Measurements from ENCODE around the gene CAMP. TPM values are rescaled to one million over a fixed set of nuclear protein-coding genes. Genes with fewer than 3 reads are reported as not detected.
A peak's percentile ranks its signal among the peaks of the same experiment; 100 is the strongest.

The CAMP gene, protein sequence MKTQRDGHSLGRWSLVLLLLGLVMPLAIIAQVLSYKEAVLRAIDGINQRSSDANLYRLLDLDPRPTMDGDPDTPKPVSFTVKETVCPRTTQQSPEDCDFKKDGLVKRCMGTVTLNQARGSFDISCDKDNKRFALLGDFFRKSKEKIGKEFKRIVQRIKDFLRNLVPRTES
- total RNA-seq, result 1 to 10 TPM; 1.3 to 1.9 TPM
- 1 to 10 TPM; 1.5 to 5.5 TPM for polyA plus RNA-seq
- long read RNA-seq, donor 1, result 0 reads
- long read RNA-seq, donor 2, partial matches to known transcripts, result 0 of 1 reads
- long read RNA-seq, donor 2, other reads (novel, unspliced or antisense), result 0 of 1 reads
- long read RNA-seq, donor 3, partial matches to known transcripts, result 0 of 1 reads
- long read RNA-seq, donor 3, other reads (novel, unspliced or antisense), result 0 of 1 reads
- long read RNA-seq, donor 4, transcript CAMP-201 (4 exons, 745 nt), result major isoform, 5 of 5 reads
- long read RNA-seq, donor 4, partial matches to known transcripts, result 0 of 5 reads
- long read RNA-seq, donor 4, other reads (novel, unspliced or antisense), result 0 of 5 reads
- long read RNA-seq, donor 5, partial matches to known transcripts, result 0 of 3 reads
- long read RNA-seq, donor 5, other reads (novel, unspliced or antisense), result 0 of 3 reads

DNA sequence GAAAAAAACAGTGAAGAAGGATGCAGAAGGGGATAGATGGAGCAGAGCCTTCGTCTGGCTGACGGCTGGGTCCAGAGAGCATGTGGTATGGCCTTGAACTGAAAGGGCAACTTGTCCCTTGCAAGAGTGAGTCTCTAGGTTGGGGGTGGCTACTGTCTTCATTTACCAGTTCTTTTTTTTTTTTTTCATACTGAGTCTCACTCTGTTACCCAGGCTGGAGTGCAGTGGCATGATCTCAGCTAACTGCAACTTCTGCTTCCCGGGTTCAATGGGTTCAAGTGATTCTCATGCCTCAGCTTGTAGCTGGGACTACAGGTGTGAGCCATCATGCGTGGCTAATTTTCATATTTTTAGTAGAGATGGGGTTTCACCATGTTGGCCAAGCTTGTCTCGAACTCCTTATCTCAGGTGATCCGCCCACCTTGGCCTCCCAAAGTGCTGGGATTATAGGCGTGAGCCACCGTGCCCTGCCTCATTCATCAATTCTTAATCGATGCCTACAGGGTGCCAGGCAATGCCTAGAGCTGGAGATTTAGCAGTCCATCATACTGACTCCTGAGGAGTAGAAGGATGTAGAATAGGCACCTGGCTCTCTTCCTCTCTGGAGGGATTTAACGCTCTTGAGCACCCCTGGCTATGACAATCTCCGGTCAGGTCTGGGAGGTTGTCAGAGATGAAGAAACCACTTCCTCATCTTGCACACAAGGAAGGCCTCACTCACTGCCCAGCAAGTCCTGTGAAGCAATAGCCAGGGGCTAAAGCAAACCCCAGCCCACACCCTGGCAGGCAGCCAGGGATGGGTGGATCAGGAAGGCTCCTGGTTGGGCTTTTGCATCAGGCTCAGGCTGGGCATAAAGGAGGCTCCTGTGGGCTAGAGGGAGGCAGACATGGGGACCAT is at the start of gene CAMP:
Gene CAMP (plus strand): TSS at position 880 of the 898 bp plus-strand sequence. CDS start 17 bp downstream, at position 897.
- H3K36me3 ChIP-seq (ENCODE audit: control insufficient read depth in 4 of 4, insufficient read depth in 4 of 4, low read length in 4 of 4), result no peaks in the 10 kb centered on the region
- H3K27ac ChIP-seq (ENCODE audit: low read depth in 1 of 2, low read length in 1 of 2), result peak within 1 kb of the TSS in 1 of 2 donors; percentile 21
- H3K4me3 ChIP-seq, result no peak within 1 kb of the TSS
- no peak within 1 kb of the TSS for H3K9ac ChIP-seq (ENCODE audit: insufficient read depth in 1 of 2, low read length in 2 of 2)
- WGBS, 2 donors, result 61 to 73% methylated on average over 11 of the region's 11 CpGs
- TF ChIP-seq, protein P1, sequence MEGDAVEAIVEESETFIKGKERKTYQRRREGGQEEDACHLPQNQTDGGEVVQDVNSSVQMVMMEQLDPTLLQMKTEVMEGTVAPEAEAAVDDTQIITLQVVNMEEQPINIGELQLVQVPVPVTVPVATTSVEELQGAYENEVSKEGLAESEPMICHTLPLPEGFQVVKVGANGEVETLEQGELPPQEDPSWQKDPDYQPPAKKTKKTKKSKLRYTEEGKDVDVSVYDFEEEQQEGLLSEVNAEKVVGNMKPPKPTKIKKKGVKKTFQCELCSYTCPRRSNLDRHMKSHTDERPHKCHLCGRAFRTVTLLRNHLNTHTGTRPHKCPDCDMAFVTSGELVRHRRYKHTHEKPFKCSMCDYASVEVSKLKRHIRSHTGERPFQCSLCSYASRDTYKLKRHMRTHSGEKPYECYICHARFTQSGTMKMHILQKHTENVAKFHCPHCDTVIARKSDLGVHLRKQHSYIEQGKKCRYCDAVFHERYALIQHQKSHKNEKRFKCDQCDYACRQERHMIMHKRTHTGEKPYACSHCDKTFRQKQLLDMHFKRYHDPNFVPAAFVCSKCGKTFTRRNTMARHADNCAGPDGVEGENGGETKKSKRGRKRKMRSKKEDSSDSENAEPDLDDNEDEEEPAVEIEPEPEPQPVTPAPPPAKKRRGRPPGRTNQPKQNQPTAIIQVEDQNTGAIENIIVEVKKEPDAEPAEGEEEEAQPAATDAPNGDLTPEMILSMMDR (IDR thresholded peaks at IDR 0.05; ENCODE audit: control extremely low read depth, extremely low read depth), result no peak
- peaks cover 0 to 4% (median 0%) of the 10 kb centered on the region in 5 donors for H3K4me1 ChIP-seq (ENCODE audit: control insufficient read depth in 5 of 5, insufficient read depth in 5 of 5, low read length in 5 of 5)
- no peaks in the 10 kb centered on the region for H3K27me3 ChIP-seq (ENCODE audit: control insufficient read depth in 3 of 3, insufficient read depth in 3 of 3, low read length in 2 of 3)
- no peaks in the 10 kb centered on the region for H3K9me3 ChIP-seq (ENCODE audit: control insufficient read depth in 4 of 4, insufficient read depth in 3 of 4, low read length in 3 of 4)
- ATAC-seq (ENCODE audit: insufficient read depth, low FRiP score), result peak; percentile 35
- DNase-seq, result peak; percentile 27 to 56 (median 28)

DNA sequence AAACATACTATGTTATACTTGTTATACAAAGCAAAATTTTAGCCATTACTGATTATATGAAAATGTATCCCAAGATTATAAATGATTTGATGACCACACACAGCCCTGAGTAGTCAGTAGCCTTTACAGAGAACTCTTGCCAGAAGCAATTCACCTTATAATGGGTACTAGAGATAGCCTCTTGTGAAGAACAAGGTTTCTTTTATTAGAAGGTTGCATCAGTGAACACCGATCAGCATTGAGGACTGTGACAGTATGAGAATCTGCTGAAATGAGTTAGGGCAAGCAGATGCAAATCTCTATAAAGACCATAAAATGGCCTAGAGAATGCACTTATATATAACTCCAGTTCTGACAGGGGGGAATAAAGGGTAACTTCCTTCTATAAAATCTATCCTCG is 45.2 kb upstream of the CAMP start:
- TF ChIP-seq, protein P1 (IDR thresholded peaks at IDR 0.05; ENCODE audit: control extremely low read depth, extremely low read depth), result no peak
- WGBS, 2 donors, result 84 to 92% methylated on average over 2 of the region's 2 CpGs
- no peak for ATAC-seq (ENCODE audit: insufficient read depth, low FRiP score)
- Histone ChIP-seq H3K4me3 (no peak overlapping the region), H3K4me1 (ENCODE audit: control insufficient read depth in 5 of 5, insufficient read depth in 5 of 5, low read length in 5 of 5) (no peaks in the 10 kb centered on the region), H3K9me3 (ENCODE audit: control insufficient read depth in 4 of 4, insufficient read depth in 3 of 4, low read length in 3 of 4) (no peaks in the 10 kb centered on the region), H3K27me3 (ENCODE audit: control insufficient read depth in 3 of 3, insufficient read depth in 3 of 3, low read length in 2 of 3) (no peaks in the 10 kb centered on the region), H3K27ac (ENCODE audit: low read depth in 1 of 2, low read length in 1 of 2) (no peak overlapping the region), H3K36me3 (ENCODE audit: control insufficient read depth in 4 of 4, insufficient read depth in 4 of 4, low read length in 4 of 4) (peaks cover 0 to 13% (median 6%) of the 10 kb centered on the region in 4 donors), H3K9ac (ENCODE audit: insufficient read depth in 1 of 2, low read length in 2 of 2) (no peak overlapping the region)
- no peak for DNase-seq

DNA sequence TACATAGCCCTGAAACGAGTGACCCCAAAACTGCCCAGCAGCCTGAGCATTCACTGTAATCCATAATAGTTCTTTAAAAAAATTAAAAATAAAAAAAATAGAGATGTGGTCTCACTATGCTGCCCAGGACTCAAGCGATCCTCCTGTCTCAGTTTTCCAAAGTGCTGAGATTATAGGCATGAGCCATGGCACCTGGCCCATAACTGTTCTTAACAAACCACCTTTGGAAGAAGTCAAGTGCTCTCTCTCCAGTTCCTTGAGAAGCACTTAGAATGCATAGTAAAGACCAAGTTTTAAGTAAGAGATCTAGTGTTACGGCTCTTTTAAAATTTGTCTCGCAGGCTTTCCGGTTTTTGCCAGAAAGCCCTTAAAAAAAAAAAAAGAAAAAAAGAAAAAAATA is 43.3 kb upstream of the CAMP start:
- peaks cover 0 to 11% (median 5%) of the 10 kb centered on the region in 4 donors for H3K36me3 ChIP-seq (ENCODE audit: control insufficient read depth in 4 of 4, insufficient read depth in 4 of 4, low read length in 4 of 4)
- ATAC-seq (ENCODE audit: insufficient read depth, low FRiP score) (no peak), DNase-seq (peak in 2 of 3 donors; percentile 32 to 82)
- 74 to 90% methylated on average over 5 of the region's 5 CpGs for WGBS, 2 donors
- H3K9me3 ChIP-seq (ENCODE audit: control insufficient read depth in 4 of 4, insufficient read depth in 3 of 4, low read length in 3 of 4), result no peaks in the 10 kb centered on the region
- no peak overlapping the region for H3K4me3 ChIP-seq
- no peak overlapping the region for H3K27ac ChIP-seq (ENCODE audit: low read depth in 1 of 2, low read length in 1 of 2)
- no peaks in the 10 kb centered on the region for H3K4me1 ChIP-seq (ENCODE audit: control insufficient read depth in 5 of 5, insufficient read depth in 5 of 5, low read length in 5 of 5)
- no peaks in the 10 kb centered on the region for H3K27me3 ChIP-seq (ENCODE audit: control insufficient read depth in 3 of 3, insufficient read depth in 3 of 3, low read length in 2 of 3)
- TF ChIP-seq, protein P1 (IDR thresholded peaks at IDR 0.05; ENCODE audit: control extremely low read depth, extremely low read depth), result no peak
- no peak overlapping the region for H3K9ac ChIP-seq (ENCODE audit: insufficient read depth in 1 of 2, low read length in 2 of 2)

All from lung (tissue), 16 donors.